NCI-H524 (cell line): ENCODE measurements around the gene ETNK1.
A peak's percentile ranks its signal among the peaks of the same experiment; 100 is the strongest.

Experiments used
- DNase-seq, 2 experiments: peaks; one replicate each; lab custom pipeline; 2025; lab: John Stamatoyannopoulos, UW

The ETNK1 gene

GRCh38 chr12:22634883-22635282 is 9.9 kb downstream of the ETNK1 start:
- no peak for DNase-seq

- DNase-seq, result no peak
These were observed 10.8 kb downstream of the ETNK1 start for GRCh38 chr12:22635812-22636211.

GRCh38 chr12:22640851-22641250 is 15.9 kb downstream of the ETNK1 start:
- no peak for DNase-seq

- DNase-seq, result no peak
These were observed 16.5 kb downstream of the ETNK1 start for GRCh38 chr12:22641353-22642053.

GRCh38 chr12:22648668-22649067 is 23.7 kb downstream of the ETNK1 start:
- no peak for DNase-seq

- DNase-seq, result no peak
These were observed 28.1 kb downstream of the ETNK1 start for GRCh38 chr12:22653075-22653474.

- no peak for DNase-seq
These were observed 28.8 kb downstream of the ETNK1 start for GRCh38 chr12:22653791-22654190.

- DNase-seq, result peak in 1 of 2 experiments; percentile 7
These were observed 31.4 kb downstream of the ETNK1 start for GRCh38 chr12:22656376-22656775.

GRCh38 chr12:22656831-22657230 is 31.9 kb downstream of the ETNK1 start:
- DNase-seq, result peak in 1 of 2 experiments; percentile 18

- no peak for DNase-seq
These were observed 32.6 kb downstream of the ETNK1 start for GRCh38 chr12:22657538-22657937.

GRCh38 chr12:22658214-22658613 is 33.2 kb downstream of the ETNK1 start:
- no peak for DNase-seq

GRCh38 chr12:22662356-22662755 is 37.4 kb downstream of the ETNK1 start:
- no peak for DNase-seq

- no peak for DNase-seq
These were observed 40.5 kb downstream of the ETNK1 start for GRCh38 chr12:22665476-22665875.

- DNase-seq, result no peak
These were observed 42.2 kb downstream of the ETNK1 start for GRCh38 chr12:22667122-22667521.

- no peak for DNase-seq
These were observed 43.5 kb downstream of the ETNK1 start for GRCh38 chr12:22668441-22668840.

GRCh38 chr12:22670762-22671161 is 45.8 kb downstream of the ETNK1 start:
- peak in 1 of 2 experiments; percentile 5 for DNase-seq

GRCh38 chr12:22672951-22673350 is 48.0 kb downstream of the ETNK1 start:
- DNase-seq, result no peak

GRCh38 chr12:22677781-22678574 is 53.0 kb downstream of the ETNK1 start:
- no peak for DNase-seq

- no peak for DNase-seq
These were observed 57.7 kb downstream of the ETNK1 start for GRCh38 chr12:22682663-22683062.

- DNase-seq, result no peak
These were observed 58.2 kb downstream of the ETNK1 start for GRCh38 chr12:22683131-22683530.

- peak in 1 of 2 experiments; percentile 42 for DNase-seq
These were observed 59.5 kb downstream of the ETNK1 start for GRCh38 chr12:22684140-22685118.

- DNase-seq, result no peak
These were observed 61.2 kb downstream of the ETNK1 start for GRCh38 chr12:22686193-22686592.
